Vagina (tissue), 2 donors: ENCODE results near the gene MDN1.

ENCODE experiments used
- POLR2A ChIP-seq, 2 donors: fragments of 450-650 bp; IDR thresholded peaks; one replicate each; pipeline ENCODE4 v1.6.1; 2017; ENCODE audit warnings: antibody characterized with exemption in 2 of 2, mild to moderate bottlenecking in 2 of 2, moderate library complexity in 2 of 2
- POLR2AphosphoS5 ChIP-seq, 2 donors: sonication (generic); formaldehyde crosslinking; IDR thresholded peaks; one replicate each; pipeline ENCODE4 v1.9.0; 2017; ENCODE audit warnings: antibody characterized with exemption in 2 of 2, mild to moderate bottlenecking in 2 of 2, low read depth in 1 of 2; ENCODE audit not compliant: insufficient read depth in 1 of 2
- TF ChIP-seq, protein P1 (sequence below), 3 experiments: fragments of 450-650 bp in 2 of 3; fragments of 200-600 bp in 1 of 3; sonication (generic) in 1 of 3; IDR thresholded peaks; one replicate each; pipeline ENCODE4 v1.5.1; 2017 to 2019; ENCODE audit warnings: antibody characterized with exemption in 3 of 3, mild to moderate bottlenecking in 2 of 3, moderate library complexity in 2 of 3

- TF ChIP-seq, protein P1, sequence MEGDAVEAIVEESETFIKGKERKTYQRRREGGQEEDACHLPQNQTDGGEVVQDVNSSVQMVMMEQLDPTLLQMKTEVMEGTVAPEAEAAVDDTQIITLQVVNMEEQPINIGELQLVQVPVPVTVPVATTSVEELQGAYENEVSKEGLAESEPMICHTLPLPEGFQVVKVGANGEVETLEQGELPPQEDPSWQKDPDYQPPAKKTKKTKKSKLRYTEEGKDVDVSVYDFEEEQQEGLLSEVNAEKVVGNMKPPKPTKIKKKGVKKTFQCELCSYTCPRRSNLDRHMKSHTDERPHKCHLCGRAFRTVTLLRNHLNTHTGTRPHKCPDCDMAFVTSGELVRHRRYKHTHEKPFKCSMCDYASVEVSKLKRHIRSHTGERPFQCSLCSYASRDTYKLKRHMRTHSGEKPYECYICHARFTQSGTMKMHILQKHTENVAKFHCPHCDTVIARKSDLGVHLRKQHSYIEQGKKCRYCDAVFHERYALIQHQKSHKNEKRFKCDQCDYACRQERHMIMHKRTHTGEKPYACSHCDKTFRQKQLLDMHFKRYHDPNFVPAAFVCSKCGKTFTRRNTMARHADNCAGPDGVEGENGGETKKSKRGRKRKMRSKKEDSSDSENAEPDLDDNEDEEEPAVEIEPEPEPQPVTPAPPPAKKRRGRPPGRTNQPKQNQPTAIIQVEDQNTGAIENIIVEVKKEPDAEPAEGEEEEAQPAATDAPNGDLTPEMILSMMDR (IDR thresholded peaks at IDR 0.05), result no peak
- TF ChIP-seq POLR2AphosphoS5 (IDR thresholded peaks at IDR 0.05; ENCODE audit: insufficient read depth in 1 of 2, low read depth in 1 of 2), result no peak
- TF ChIP-seq POLR2A (IDR thresholded peaks at IDR 0.05), result no peak
Observed at GRCh38 chr6:89657445-89658158, 162.0 kb downstream of the MDN1 start.
